HFFc6 (cell line): ENCODE data around the gene KIF12. TPM values are rescaled to one million over a fixed set of nuclear protein-coding genes. Genes with fewer than 3 reads are reported as not detected.

Experiments used
- DNase-seq: peaks from one replicate; pipeline ENCODE4 v3.0.0-alpha.2; 2018
- H3K27ac Mint-ChIP-seq: 2 replicates; pipeline ENCODE4 v1.8.0; 2020; ENCODE audit warnings: mild to moderate bottlenecking, mixed read lengths
- H3K27me3 Mint-ChIP-seq: 2 replicates; pipeline ENCODE4 v1.8.0; 2021; ENCODE audit warnings: mild to moderate bottlenecking, moderate library complexity, mixed read lengths; ENCODE audit not compliant: insufficient read depth
- H3K36me3 Mint-ChIP-seq: 2 replicates; pipeline ENCODE4 v1.8.0; 2021; ENCODE audit warnings: low read depth, mixed read lengths
- H3K4me1 Mint-ChIP-seq: 2 replicates; pipeline ENCODE4 v1.8.0; 2020; ENCODE audit warnings: low read depth, mixed read lengths
- H3K4me3 Mint-ChIP-seq: 2 replicates; pipeline ENCODE4 v1.8.0; 2020; ENCODE audit warnings: mild to moderate bottlenecking, moderate library complexity, mixed read lengths
- H3K9me3 Mint-ChIP-seq: 2 replicates; pipeline ENCODE4 v1.8.0; 2020; ENCODE audit warnings: mild to moderate bottlenecking, mixed read lengths
- CTCF ChIP-seq: fragments of 200-600 bp; sonication (generic); IDR thresholded peaks from 2 replicates; pipeline ENCODE4 v1.5.0; 2021; ENCODE audit warnings: antibody characterized with exemption, mild to moderate bottlenecking
- total RNA-seq, 6 experiments: library from RNA; stranded (reverse); fragmentation: NEBNext Ultra II Directional; extraction: Animal tissue kit (Norgen Biotek cat#: 25700); gene quantifications; 2 replicates in 1 of 6; 3 replicates in 5 of 6; pipeline ENCODE4 v1.2.3, GENCODE V29; 2021

The KIF12 gene
- total RNA-seq, 6 experiments from 2014 or later = not detected

GRCh38 chr9:114060711-114061110 lies 38.4 kb downstream of the KIF12 start:
- no peak for DNase-seq
- Mint-ChIP-seq H3K27me3 (peaks cover 18% of the 10 kb centered on the region), H3K36me3 (peaks cover 5% of the 10 kb centered on the region; the same call in 1 of the 2 replicates), H3K4me3 (no peak overlapping the region), H3K4me1 (no peaks in the 10 kb centered on the region), H3K9me3 (no peaks in the 10 kb centered on the region), H3K27ac (no peak overlapping the region)
- TF ChIP-seq CTCF = no peak

GRCh38 chr9:114060070-114060469 lies 39.0 kb downstream of the KIF12 start:
- no peak for DNase-seq
- Mint-ChIP-seq H3K27me3 (peaks cover 16% of the 10 kb centered on the region), H3K36me3 (peaks cover 5% of the 10 kb centered on the region; the same call in 1 of the 2 replicates), H3K27ac (no peak overlapping the region), H3K9me3 (no peaks in the 10 kb centered on the region), H3K4me3 (no peak overlapping the region), H3K4me1 (no peaks in the 10 kb centered on the region)
- no peak for TF ChIP-seq CTCF

- Mint-ChIP-seq H3K9me3 (no peaks in the 10 kb centered on the region), H3K27me3 (peaks cover 13% of the 10 kb centered on the region), H3K36me3 (peaks cover 5% of the 10 kb centered on the region; the same call in 1 of the 2 replicates), H3K4me3 (no peak overlapping the region), H3K4me1 (no peaks in the 10 kb centered on the region), H3K27ac (no peak overlapping the region)
- no peak for TF ChIP-seq CTCF
- no peak for DNase-seq
These were observed 39.9 kb downstream of the KIF12 start for GRCh38 chr9:114059047-114059803.

GRCh38 chr9:114058688-114059046 lies 40.4 kb downstream of the KIF12 start:
- TF ChIP-seq CTCF = no peak
- Mint-ChIP-seq H3K4me1 (no peaks in the 10 kb centered on the region), H3K9me3 (no peaks in the 10 kb centered on the region), H3K27me3 (peaks cover 11% of the 10 kb centered on the region), H3K4me3 (no peak overlapping the region), H3K27ac (no peak overlapping the region), H3K36me3 (peaks cover 5% of the 10 kb centered on the region; the same call in 1 of the 2 replicates)
- DNase-seq = no peak

- TF ChIP-seq CTCF = no peak
- no peak for DNase-seq
- Mint-ChIP-seq H3K27me3 (peaks cover 2% of the 10 kb centered on the region; the same call in 1 of the 2 replicates), H3K27ac (no peak overlapping the region), H3K4me1 (no peaks in the 10 kb centered on the region), H3K4me3 (no peak overlapping the region), H3K9me3 (no peaks in the 10 kb centered on the region), H3K36me3 (peaks cover 5% of the 10 kb centered on the region; the same call in 1 of the 2 replicates)
These were observed 41.8 kb downstream of the KIF12 start for GRCh38 chr9:114057161-114057885.
